ENCODE data around the gene INPPL1.
A peak's percentile ranks its signal among the peaks of the same experiment; 100 is the strongest.

The INPPL1 gene

GRCh38 chr11:72245263-72245816 is 20.8 kb downstream of the INPPL1 start:
- Histone ChIP-seq H3K27me3 (ENCODE audit: control insufficient read depth in 3 of 3, insufficient read depth in 3 of 3, low read depth in 1 of 3, low read length in 3 of 3) (peaks cover 46 to 93% (median 73%) of the 10 kb centered on the region in 3 experiments), H3K36me3 (replicated peaks in 1 of 2; ENCODE audit: control insufficient read depth in 2 of 2, insufficient read depth in 2 of 2, low read length in 2 of 2) (no peaks in the 10 kb centered on the region), H3K18ac (ENCODE audit: low read length) (peak overlapping the region; percentile 84), H3K4ac (ENCODE audit: low read length) (no peak overlapping the region), H2AK5ac (ENCODE audit: low read depth, low read length) (peak overlapping the region; percentile 40), H3K27ac (replicated peaks; ENCODE audit: low read length) (no peak overlapping the region), H3K4me1 (ENCODE audit: control insufficient read depth in 2 of 2, insufficient read depth in 1 of 2, low read depth in 1 of 2, low read length in 2 of 2) (peaks cover 7 to 12% of the 10 kb centered on the region in 2 donors), H4K91ac (ENCODE audit: low read depth, low read length, poor library complexity) (no peak overlapping the region), H3K23ac (ENCODE audit: low read depth, low read length, poor library complexity) (peak overlapping the region; percentile 45), H2BK12ac (ENCODE audit: low read length) (no peak overlapping the region), H3K79me1 (ENCODE audit: low read depth, low read length) (peaks cover 2% of the 10 kb centered on the region), H3K9ac (ENCODE audit: low read depth, low read length, poor library complexity) (peak overlapping the region; percentile 50), H2AFZ (ENCODE audit: low read length) (peak overlapping the region; percentile 91), H3K4me2 (ENCODE audit: insufficient read depth, low read length, poor library complexity, severe bottlenecking) (no peak overlapping the region), H4K8ac (ENCODE audit: low read depth, low read length) (no peak overlapping the region), H2BK15ac (ENCODE audit: low read length) (no peak overlapping the region), H3K4me3 (ENCODE audit: low read length in 2 of 2) (no peak overlapping the region), H2BK5ac (ENCODE audit: low read length) (peak overlapping the region; percentile 56), H2BK120ac (ENCODE audit: low read depth, low read length) (no peak overlapping the region), H3K9me3 (replicated peaks in 1 of 2; ENCODE audit: control insufficient read depth in 2 of 2, insufficient read depth in 1 of 2, low read depth in 1 of 2, low read length in 2 of 2) (peaks cover 17 to 28% of the 10 kb centered on the region in 2 donors), H3K14ac (ENCODE audit: low read length) (peak overlapping the region; percentile 25)
- no peak for DNase-seq (ENCODE audit: low spot score)
- WGBS, 2 donors (ENCODE audit: extremely low coverage in 2 of 2, insufficient read length in 2 of 2, insufficient replicate concordance in 1 of 2): no CpG with 5 or more reads among the region's 19 CpGs

GRCh38 chr11:72247584-72247983 is 23.0 kb downstream of the INPPL1 start:
- no peak overlapping the region for H4K8ac ChIP-seq (ENCODE audit: low read depth, low read length)
- no peak overlapping the region for H3K4me3 ChIP-seq (ENCODE audit: low read length in 2 of 2)
- no peak overlapping the region for H2AFZ ChIP-seq (ENCODE audit: low read length)
- WGBS, 2 donors (ENCODE audit: extremely low coverage in 2 of 2, insufficient read length in 2 of 2, insufficient replicate concordance in 1 of 2): no CpG with 5 or more reads among the region's 2 CpGs
- no peak overlapping the region for H3K9ac ChIP-seq (ENCODE audit: low read depth, low read length, poor library complexity)
- no peak overlapping the region for H3K23ac ChIP-seq (ENCODE audit: low read depth, low read length, poor library complexity)
- no peak overlapping the region for H3K18ac ChIP-seq (ENCODE audit: low read length)
- H3K4ac ChIP-seq (ENCODE audit: low read length): no peak overlapping the region
- H3K4me2 ChIP-seq (ENCODE audit: insufficient read depth, low read length, poor library complexity, severe bottlenecking): no peak overlapping the region
- no peak overlapping the region for H2BK15ac ChIP-seq (ENCODE audit: low read length)
- H2BK5ac ChIP-seq (ENCODE audit: low read length): no peak overlapping the region
- no peak overlapping the region for H4K91ac ChIP-seq (ENCODE audit: low read depth, low read length, poor library complexity)
- no peak overlapping the region for H2BK12ac ChIP-seq (ENCODE audit: low read length)
- H2BK120ac ChIP-seq (ENCODE audit: low read depth, low read length): no peak overlapping the region
- peaks cover 33 to 84% (median 50%) of the 10 kb centered on the region in 3 experiments for H3K27me3 ChIP-seq (ENCODE audit: control insufficient read depth in 3 of 3, insufficient read depth in 3 of 3, low read depth in 1 of 3, low read length in 3 of 3)
- no peaks in the 10 kb centered on the region for H3K36me3 ChIP-seq (replicated peaks in 1 of 2; ENCODE audit: control insufficient read depth in 2 of 2, insufficient read depth in 2 of 2, low read length in 2 of 2)
- no peak overlapping the region for H3K14ac ChIP-seq (ENCODE audit: low read length)
- H3K27ac ChIP-seq (replicated peaks; ENCODE audit: low read length): no peak overlapping the region
- no peak for DNase-seq (ENCODE audit: low spot score)
- H2AK5ac ChIP-seq (ENCODE audit: low read depth, low read length): no peak overlapping the region
- peaks cover 3 to 7% of the 10 kb centered on the region in 2 donors for H3K4me1 ChIP-seq (ENCODE audit: control insufficient read depth in 2 of 2, insufficient read depth in 1 of 2, low read depth in 1 of 2, low read length in 2 of 2)
- no peaks in the 10 kb centered on the region for H3K79me1 ChIP-seq (ENCODE audit: low read depth, low read length)
- peaks cover 15 to 20% of the 10 kb centered on the region in 2 donors for H3K9me3 ChIP-seq (replicated peaks in 1 of 2; ENCODE audit: control insufficient read depth in 2 of 2, insufficient read depth in 1 of 2, low read depth in 1 of 2, low read length in 2 of 2)

GRCh38 chr11:72249961-72250360 is 25.4 kb downstream of the INPPL1 start:
- no CpG with 5 or more reads among the region's 5 CpGs for WGBS, 2 donors (ENCODE audit: extremely low coverage in 2 of 2, insufficient read length in 2 of 2, insufficient replicate concordance in 1 of 2)

GRCh38 chr11:72250661-72251464 is 26.3 kb downstream of the INPPL1 start:
- Histone ChIP-seq H3K9me3 (replicated peaks in 1 of 2; ENCODE audit: control insufficient read depth in 2 of 2, insufficient read depth in 1 of 2, low read depth in 1 of 2, low read length in 2 of 2) (peaks cover 5 to 10% of the 10 kb centered on the region in 2 donors), H3K9ac (ENCODE audit: low read depth, low read length, poor library complexity) (no peak overlapping the region), H3K4me3 (ENCODE audit: low read length in 2 of 2) (no peak overlapping the region), H3K23ac (ENCODE audit: low read depth, low read length, poor library complexity) (no peak overlapping the region), H3K79me1 (ENCODE audit: low read depth, low read length) (no peaks in the 10 kb centered on the region), H3K27ac (replicated peaks; ENCODE audit: low read length) (no peak overlapping the region), H2BK15ac (ENCODE audit: low read length) (no peak overlapping the region), H3K36me3 (replicated peaks in 1 of 2; ENCODE audit: control insufficient read depth in 2 of 2, insufficient read depth in 2 of 2, low read length in 2 of 2) (no peaks in the 10 kb centered on the region), H2BK12ac (ENCODE audit: low read length) (no peak overlapping the region), H3K14ac (ENCODE audit: low read length) (no peak overlapping the region), H3K27me3 (ENCODE audit: control insufficient read depth in 3 of 3, insufficient read depth in 3 of 3, low read depth in 1 of 3, low read length in 3 of 3) (peaks cover 10 to 55% (median 19%) of the 10 kb centered on the region in 3 experiments), H4K91ac (ENCODE audit: low read depth, low read length, poor library complexity) (no peak overlapping the region), H3K4me1 (ENCODE audit: control insufficient read depth in 2 of 2, insufficient read depth in 1 of 2, low read depth in 1 of 2, low read length in 2 of 2) (no peaks in the 10 kb centered on the region), H2AFZ (ENCODE audit: low read length) (no peak overlapping the region), H2BK5ac (ENCODE audit: low read length) (no peak overlapping the region), H3K18ac (ENCODE audit: low read length) (no peak overlapping the region), H2AK5ac (ENCODE audit: low read depth, low read length) (peak overlapping the region; percentile 39), H4K8ac (ENCODE audit: low read depth, low read length) (no peak overlapping the region), H3K4me2 (ENCODE audit: insufficient read depth, low read length, poor library complexity, severe bottlenecking) (no peak overlapping the region), H3K4ac (ENCODE audit: low read length) (no peak overlapping the region), H2BK120ac (ENCODE audit: low read depth, low read length) (no peak overlapping the region)
- no CpG with 5 or more reads among the region's 24 CpGs for WGBS, 2 donors (ENCODE audit: extremely low coverage in 2 of 2, insufficient read length in 2 of 2, insufficient replicate concordance in 1 of 2)
- no peak for DNase-seq (ENCODE audit: low spot score)

More at GRCh38 chr11:72249961-72250360, 25.4 kb downstream of the INPPL1 start:
- peaks cover 0 to 1% of the 10 kb centered on the region in 2 donors for H3K4me1 ChIP-seq (ENCODE audit: control insufficient read depth in 2 of 2, insufficient read depth in 1 of 2, low read depth in 1 of 2, low read length in 2 of 2)
- H3K23ac ChIP-seq (ENCODE audit: low read depth, low read length, poor library complexity): no peak overlapping the region
- no peak overlapping the region for H2BK12ac ChIP-seq (ENCODE audit: low read length)
- no peaks in the 10 kb centered on the region for H3K79me1 ChIP-seq (ENCODE audit: low read depth, low read length)
- no peak overlapping the region for H2AK5ac ChIP-seq (ENCODE audit: low read depth, low read length)
- no peaks in the 10 kb centered on the region for H3K36me3 ChIP-seq (replicated peaks in 1 of 2; ENCODE audit: control insufficient read depth in 2 of 2, insufficient read depth in 2 of 2, low read length in 2 of 2)
- no peak overlapping the region for H4K8ac ChIP-seq (ENCODE audit: low read depth, low read length)
- no peak overlapping the region for H3K18ac ChIP-seq (ENCODE audit: low read length)
- H2AFZ ChIP-seq (ENCODE audit: low read length): no peak overlapping the region
- no peak overlapping the region for H2BK15ac ChIP-seq (ENCODE audit: low read length)
- no peak overlapping the region for H3K4me2 ChIP-seq (ENCODE audit: insufficient read depth, low read length, poor library complexity, severe bottlenecking)
- no peak overlapping the region for H4K91ac ChIP-seq (ENCODE audit: low read depth, low read length, poor library complexity)
- peaks cover 9 to 15% of the 10 kb centered on the region in 2 donors for H3K9me3 ChIP-seq (replicated peaks in 1 of 2; ENCODE audit: control insufficient read depth in 2 of 2, insufficient read depth in 1 of 2, low read depth in 1 of 2, low read length in 2 of 2)
- no peak overlapping the region for H3K9ac ChIP-seq (ENCODE audit: low read depth, low read length, poor library complexity)
- no peak overlapping the region for H2BK120ac ChIP-seq (ENCODE audit: low read depth, low read length)
- H2BK5ac ChIP-seq (ENCODE audit: low read length): no peak overlapping the region
- H3K27me3 ChIP-seq (ENCODE audit: control insufficient read depth in 3 of 3, insufficient read depth in 3 of 3, low read depth in 1 of 3, low read length in 3 of 3): peaks cover 17 to 64% (median 28%) of the 10 kb centered on the region in 3 experiments
- DNase-seq (ENCODE audit: low spot score): no peak
- no peak overlapping the region for H3K27ac ChIP-seq (replicated peaks; ENCODE audit: low read length)
- H3K14ac ChIP-seq (ENCODE audit: low read length): no peak overlapping the region
- H3K4me3 ChIP-seq (ENCODE audit: low read length in 2 of 2): no peak overlapping the region
- no peak overlapping the region for H3K4ac ChIP-seq (ENCODE audit: low read length)

Measured in neuronal stem cell (in vitro differentiated cells).